LNCaP clone FGC (cell line): Measurements from ENCODE around the gene MATN1.
A peak's percentile ranks its signal among the peaks of the same experiment; 100 is the strongest.

Experiments used
- DNase-seq: peaks from one replicate; pipeline ENCODE4 v3.0.0-alpha.2; 2011; ENCODE audit warnings: low read depth
- H3K4me3 ChIP-seq: 2 replicates; pipeline ENCODE4 v1.5.1; 2011; ENCODE audit warnings: mild to moderate bottlenecking, low read depth, low read length, control low read depth
- TF ChIP-seq, protein P1 (sequence below): IDR thresholded peaks from 2 replicates; pipeline ENCODE4 v1.5.1; 2012; ENCODE audit warnings: mild to moderate bottlenecking; ENCODE audit not compliant: control insufficient read depth, insufficient read depth; ENCODE audit errors: extremely low read depth

MATN1 gene

GRCh38 chr1:30714025-30714424 lies 9.4 kb downstream of the MATN1 start:
- DNase-seq: no peak
- no peak overlapping the region for H3K4me3 ChIP-seq
- TF ChIP-seq, protein P1, sequence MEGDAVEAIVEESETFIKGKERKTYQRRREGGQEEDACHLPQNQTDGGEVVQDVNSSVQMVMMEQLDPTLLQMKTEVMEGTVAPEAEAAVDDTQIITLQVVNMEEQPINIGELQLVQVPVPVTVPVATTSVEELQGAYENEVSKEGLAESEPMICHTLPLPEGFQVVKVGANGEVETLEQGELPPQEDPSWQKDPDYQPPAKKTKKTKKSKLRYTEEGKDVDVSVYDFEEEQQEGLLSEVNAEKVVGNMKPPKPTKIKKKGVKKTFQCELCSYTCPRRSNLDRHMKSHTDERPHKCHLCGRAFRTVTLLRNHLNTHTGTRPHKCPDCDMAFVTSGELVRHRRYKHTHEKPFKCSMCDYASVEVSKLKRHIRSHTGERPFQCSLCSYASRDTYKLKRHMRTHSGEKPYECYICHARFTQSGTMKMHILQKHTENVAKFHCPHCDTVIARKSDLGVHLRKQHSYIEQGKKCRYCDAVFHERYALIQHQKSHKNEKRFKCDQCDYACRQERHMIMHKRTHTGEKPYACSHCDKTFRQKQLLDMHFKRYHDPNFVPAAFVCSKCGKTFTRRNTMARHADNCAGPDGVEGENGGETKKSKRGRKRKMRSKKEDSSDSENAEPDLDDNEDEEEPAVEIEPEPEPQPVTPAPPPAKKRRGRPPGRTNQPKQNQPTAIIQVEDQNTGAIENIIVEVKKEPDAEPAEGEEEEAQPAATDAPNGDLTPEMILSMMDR: no peak

GRCh38 chr1:30713311-30713710 lies 10.1 kb downstream of the MATN1 start:
- no peak overlapping the region for H3K4me3 ChIP-seq
- TF ChIP-seq, protein P1: no peak
- no peak for DNase-seq

DNA sequence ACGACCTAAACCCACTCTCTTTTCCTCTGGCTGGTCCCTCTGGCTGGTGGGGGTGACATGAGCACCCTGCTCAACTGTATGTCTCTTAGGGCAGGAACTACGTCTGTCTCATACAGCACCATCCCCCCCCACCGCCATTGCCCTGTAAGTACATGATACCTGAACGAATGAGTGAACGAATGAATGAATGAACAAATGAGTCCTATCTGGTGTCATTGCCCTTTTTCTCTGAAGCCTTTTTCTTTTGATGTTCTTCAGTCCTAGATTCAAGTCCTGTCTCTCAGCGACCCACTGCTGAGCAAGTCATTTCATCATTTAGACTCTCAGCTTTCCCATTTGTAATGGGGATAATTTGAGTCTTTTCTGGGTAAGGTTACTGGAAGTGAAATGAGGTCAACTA lies 10.8 kb downstream of the MATN1 start:
- DNase-seq: no peak
- TF ChIP-seq, protein P1: no peak
- no peak overlapping the region for H3K4me3 ChIP-seq

GRCh38 chr1:30710407-30710806 lies 13.0 kb downstream of the MATN1 start:
- DNase-seq: no peak
- TF ChIP-seq, protein P1: no peak
- no peak overlapping the region for H3K4me3 ChIP-seq

DNA sequence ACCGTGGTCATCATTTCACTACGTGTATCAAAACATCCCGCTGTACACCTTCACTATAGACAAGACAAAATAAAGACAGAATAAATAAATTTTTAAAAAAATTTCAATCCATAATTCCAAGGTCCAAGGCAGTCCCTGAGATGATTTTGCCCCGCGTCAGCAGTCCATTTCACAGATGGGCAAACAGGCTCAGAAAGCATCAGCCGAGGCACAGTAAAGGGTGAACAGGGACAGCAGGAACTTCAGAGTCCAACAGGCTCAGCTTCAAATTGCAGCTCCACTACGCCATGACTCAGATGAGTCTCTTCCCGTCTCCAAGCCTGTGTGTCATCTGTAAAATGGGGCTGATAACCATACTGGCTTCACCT lies 15.0 kb downstream of the MATN1 start:
- no peak overlapping the region for H3K4me3 ChIP-seq
- TF ChIP-seq, protein P1: no peak
- DNase-seq: no peak

DNA sequence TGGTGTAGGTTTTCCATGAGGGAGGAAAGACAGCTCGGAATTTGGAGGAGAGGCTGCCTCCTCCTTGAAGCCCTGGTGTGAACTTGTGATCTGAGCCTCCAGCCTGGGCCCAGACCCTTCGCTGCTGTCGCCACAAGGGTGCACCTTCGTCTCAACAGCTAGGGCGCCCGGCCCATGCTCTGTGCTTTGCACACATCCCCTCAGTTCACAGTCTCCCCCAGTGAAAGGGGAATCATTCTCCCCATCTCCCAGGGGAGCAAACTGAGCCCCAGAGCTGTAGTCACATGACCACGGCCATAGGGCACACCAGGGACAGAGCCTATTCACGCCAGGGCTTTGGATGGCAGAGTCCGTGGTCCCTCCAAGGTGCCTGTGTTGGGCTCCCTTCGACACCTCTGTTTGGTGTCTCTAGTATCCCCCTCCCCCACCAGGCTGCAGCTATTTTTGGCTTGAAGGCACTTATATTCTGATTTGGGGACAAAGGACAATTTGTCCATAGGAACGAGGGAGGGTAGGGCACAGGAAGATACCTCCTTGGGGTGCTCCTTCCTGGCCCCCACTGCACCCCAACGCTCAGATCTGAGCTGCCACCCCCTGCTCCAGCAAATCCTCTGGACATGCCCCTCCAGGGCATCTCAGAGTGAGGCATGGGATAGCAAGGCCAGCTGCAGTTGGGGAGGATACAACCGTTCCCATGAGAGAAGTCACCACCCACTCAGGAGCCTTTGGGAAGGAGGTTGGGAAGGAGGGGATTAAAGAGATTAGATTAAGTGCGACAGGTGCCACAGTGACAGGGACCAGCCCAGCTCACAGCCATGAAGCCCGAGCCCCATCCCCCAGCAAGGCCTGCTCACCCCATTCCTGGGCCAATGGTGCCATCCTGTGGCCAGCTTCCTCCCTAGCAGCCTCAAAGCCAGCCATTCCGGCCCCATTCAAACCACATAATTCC lies 15.7 kb downstream of the MATN1 start:
- TF ChIP-seq, protein P1: peak; percentile 97
- H3K4me3 ChIP-seq: no peak overlapping the region
- DNase-seq: no peak
